ENCODE results near the gene PPP1R11. TPM values are rescaled to one million over a fixed set of nuclear protein-coding genes. Genes with fewer than 3 reads are reported as not detected.

PPP1R11 gene
- total RNA-seq, 1 donor from 2014 or later: 54.5 TPM

GRCh38 chr6:30042914-30043313, 24.1 kb upstream of the PPP1R11 start:
- TF ChIP-seq, protein P1, sequence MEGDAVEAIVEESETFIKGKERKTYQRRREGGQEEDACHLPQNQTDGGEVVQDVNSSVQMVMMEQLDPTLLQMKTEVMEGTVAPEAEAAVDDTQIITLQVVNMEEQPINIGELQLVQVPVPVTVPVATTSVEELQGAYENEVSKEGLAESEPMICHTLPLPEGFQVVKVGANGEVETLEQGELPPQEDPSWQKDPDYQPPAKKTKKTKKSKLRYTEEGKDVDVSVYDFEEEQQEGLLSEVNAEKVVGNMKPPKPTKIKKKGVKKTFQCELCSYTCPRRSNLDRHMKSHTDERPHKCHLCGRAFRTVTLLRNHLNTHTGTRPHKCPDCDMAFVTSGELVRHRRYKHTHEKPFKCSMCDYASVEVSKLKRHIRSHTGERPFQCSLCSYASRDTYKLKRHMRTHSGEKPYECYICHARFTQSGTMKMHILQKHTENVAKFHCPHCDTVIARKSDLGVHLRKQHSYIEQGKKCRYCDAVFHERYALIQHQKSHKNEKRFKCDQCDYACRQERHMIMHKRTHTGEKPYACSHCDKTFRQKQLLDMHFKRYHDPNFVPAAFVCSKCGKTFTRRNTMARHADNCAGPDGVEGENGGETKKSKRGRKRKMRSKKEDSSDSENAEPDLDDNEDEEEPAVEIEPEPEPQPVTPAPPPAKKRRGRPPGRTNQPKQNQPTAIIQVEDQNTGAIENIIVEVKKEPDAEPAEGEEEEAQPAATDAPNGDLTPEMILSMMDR (conservative IDR thresholded peaks at IDR 0.05; ENCODE audit: low read depth, low read length): no peak
- H3K4me3 ChIP-seq (ENCODE audit: low read depth, low read length): no peak overlapping the region
- no peak for DNase-seq (ENCODE audit: low read depth)

GRCh38 chr6:30043744-30044143, 23.3 kb upstream of the PPP1R11 start:
- TF ChIP-seq, protein P1 (conservative IDR thresholded peaks at IDR 0.05; ENCODE audit: low read depth, low read length): no peak
- no peak overlapping the region for H3K4me3 ChIP-seq (ENCODE audit: low read depth, low read length)

DNA sequence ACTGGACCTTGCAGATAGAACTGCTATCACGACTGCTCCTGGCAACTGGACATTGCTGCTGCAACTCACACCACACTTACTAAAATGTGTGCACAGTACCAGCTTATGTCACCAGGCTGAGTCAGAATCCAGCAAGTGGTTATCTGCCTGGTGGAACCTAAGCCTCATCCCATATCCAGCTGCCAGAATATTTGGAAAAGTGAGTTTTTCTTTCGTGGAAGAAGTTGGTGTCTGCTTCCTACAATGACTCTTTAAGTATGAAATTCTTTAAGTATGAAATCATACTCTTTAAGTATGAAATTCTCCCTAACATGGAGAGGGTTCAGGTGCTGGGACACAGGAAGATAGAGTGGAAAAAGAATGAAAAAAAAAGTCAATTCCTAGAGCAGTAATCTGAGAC, 22.4 kb upstream of the PPP1R11 start:
- DNase-seq (ENCODE audit: low read depth): no peak
- TF ChIP-seq, protein P1 (conservative IDR thresholded peaks at IDR 0.05; ENCODE audit: low read depth, low read length): no peak
- H3K4me3 ChIP-seq (ENCODE audit: low read depth, low read length): no peak overlapping the region

More at GRCh38 chr6:30043744-30044143, 23.3 kb upstream of the PPP1R11 start:
- no peak for DNase-seq (ENCODE audit: low read depth)

DNA sequence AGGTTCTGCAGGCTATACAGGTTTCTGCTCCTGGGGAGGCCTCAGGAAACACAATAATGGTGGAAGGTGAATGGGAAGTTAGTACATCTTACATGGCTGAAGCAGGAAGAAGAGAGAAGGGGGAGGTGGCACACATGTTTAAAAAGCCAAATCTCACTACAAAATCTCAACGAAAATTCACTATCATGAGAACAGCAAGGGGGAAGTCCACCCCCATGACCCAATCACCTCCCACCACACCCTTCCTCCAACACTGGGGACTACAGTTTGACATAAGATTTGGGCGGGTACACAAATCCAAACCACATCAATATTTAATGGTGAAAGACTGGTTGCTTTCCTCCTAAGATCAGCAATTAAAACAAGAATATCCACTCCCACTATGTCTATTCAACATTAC, 19.8 kb upstream of the PPP1R11 start:
- TF ChIP-seq, protein P1 (conservative IDR thresholded peaks at IDR 0.05; ENCODE audit: low read depth, low read length): no peak
- no peak overlapping the region for H3K4me3 ChIP-seq (ENCODE audit: low read depth, low read length)
- DNase-seq (ENCODE audit: low read depth): no peak

- TF ChIP-seq, protein P1 (conservative IDR thresholded peaks at IDR 0.05; ENCODE audit: low read depth, low read length): no peak
- DNase-seq (ENCODE audit: low read depth): no peak
- no peak overlapping the region for H3K4me3 ChIP-seq (ENCODE audit: low read depth, low read length)
These were observed 13.3 kb upstream of the PPP1R11 start for GRCh38 chr6:30053682-30054081.

- no peak for DNase-seq (ENCODE audit: low read depth)
- TF ChIP-seq, protein P1 (conservative IDR thresholded peaks at IDR 0.05; ENCODE audit: low read depth, low read length): no peak
- no peak overlapping the region for H3K4me3 ChIP-seq (ENCODE audit: low read depth, low read length)
These were observed 11.5 kb upstream of the PPP1R11 start for GRCh38 chr6:30055513-30055912.

GRCh38 chr6:30060606-30061091, 6.3 kb upstream of the PPP1R11 start:
- TF ChIP-seq, protein P1 (conservative IDR thresholded peaks at IDR 0.05; ENCODE audit: low read depth, low read length): no peak
- no peak for DNase-seq (ENCODE audit: low read depth)
- peak overlapping the region; percentile 83 for H3K4me3 ChIP-seq (ENCODE audit: low read depth, low read length)
